ENCODE data around the gene PRAC1.
A peak's percentile ranks its signal among the peaks of the same experiment; 100 is the strongest.

The PRAC1 gene

DNA sequence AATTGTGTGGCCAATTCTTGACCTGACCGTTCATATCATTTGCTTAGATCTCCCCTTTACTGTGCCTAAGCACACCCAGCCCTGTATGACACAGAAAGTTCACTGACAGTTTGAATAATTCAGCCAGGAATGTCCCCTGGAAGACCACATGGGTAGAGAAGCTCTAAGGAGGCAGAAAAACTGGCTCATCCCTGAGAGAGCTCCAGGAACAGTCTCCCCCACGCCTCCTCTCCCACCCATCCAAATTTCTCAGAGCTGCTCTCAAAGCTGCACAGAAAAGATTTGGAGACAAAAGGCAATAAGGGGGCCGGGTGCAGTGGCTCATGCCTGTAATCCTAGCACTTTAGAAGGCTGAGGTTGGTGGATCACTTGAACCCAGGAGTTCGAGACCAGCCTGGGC lies 11.2 kb downstream of the PRAC1 start:
- DNase-seq (ENCODE audit: low spot score) (no peak), FAIRE-seq (no peak)

DNA sequence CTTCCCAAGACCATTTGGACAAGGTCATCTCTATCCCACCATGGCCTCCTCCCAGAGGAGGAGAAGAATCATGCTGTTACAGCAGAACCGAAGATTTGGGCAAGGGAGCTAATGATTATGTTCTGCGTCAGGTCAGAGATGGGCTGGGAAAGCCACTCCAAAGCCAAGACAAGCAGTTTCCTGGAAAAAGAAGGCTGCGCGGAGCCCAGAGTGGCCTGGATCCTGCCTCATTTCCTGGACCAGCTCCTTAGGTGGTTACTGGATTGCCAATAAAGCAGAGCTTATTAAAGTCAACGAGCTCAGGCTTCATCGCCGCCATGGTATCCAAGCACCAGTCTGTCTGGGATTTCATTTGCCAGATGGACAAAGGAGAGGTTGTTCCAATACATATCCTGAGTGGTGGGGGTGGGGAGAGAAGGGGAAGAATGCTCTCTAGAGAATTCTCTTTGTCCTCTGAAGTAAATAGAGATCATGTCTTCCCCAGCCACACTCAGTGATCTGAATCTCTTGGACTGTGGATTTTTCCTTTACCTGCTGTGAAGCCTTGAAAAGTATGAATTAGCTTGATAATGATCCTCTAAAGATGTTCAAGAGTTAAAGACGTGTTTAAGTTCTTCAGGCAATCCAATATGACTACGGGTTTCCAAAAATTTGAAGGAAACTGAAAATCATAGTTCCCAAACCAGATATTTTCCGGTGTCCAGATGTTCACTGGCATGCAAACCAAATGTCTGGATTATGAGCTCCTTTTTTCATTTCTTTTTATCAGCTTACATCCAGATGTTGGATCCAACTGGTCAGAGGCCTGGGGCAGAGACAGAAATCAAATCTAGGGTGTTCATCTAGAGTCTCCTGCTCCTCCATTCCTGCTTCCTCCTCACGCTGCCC lies 17.7 kb downstream of the PRAC1 start:
- DNase-seq (ENCODE audit: low spot score) (no peak), FAIRE-seq (no peak)

DNA sequence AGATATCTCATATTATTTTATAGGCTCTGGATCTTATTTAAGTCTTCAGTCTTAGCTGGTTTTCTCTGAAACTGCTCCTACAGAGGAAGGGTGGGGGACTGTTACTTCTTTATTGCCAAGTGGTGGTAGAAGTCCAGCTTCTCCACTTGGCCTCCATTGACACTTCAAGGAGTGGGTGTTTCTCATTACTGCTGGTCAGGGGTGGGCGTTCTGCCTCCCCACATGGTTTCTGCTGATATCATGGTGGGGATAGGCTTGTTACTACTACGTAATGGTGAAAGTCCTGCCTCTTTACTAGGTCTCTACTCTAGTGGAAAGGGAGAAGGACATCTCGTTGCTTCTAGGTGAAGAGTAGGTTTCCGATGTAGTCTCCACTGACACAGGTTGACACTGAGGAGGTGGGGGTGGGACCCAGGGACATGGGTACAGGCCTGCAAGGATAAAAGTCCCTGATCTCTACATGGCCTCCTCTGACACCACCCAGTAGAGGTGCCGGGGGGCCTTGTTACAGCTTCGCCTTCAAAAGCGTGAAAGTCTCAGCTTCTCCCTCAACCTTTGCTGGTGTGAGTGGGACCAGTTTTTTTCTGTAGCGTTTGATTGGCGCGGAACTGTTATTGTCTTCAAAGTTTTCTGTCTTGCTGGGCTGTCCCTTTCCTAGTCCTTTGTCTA lies 20.3 kb downstream of the PRAC1 start:
- no peak for FAIRE-seq
- DNase-seq (ENCODE audit: low spot score): no peak

DNA sequence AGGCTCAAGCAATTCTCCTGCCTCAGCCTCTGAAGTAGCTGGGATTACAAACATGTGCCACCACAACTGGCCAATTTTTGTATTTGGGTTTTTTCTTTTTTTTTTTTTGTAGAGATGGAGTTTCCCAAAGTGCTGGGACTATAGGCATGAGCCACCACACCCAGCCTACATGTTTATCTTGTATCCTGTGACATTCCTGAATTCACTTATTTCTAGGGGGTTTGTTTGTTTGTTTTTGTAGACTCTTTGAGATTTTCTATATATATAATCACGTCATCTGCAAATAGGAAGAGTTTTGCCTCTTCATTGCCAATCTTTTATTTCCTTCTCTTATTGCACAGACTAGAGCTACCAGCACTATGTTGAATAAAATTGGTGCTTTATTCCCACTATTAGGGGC lies 29.1 kb downstream of the PRAC1 start:
- FAIRE-seq (no peak), DNase-seq (ENCODE audit: low spot score) (no peak)

DNA sequence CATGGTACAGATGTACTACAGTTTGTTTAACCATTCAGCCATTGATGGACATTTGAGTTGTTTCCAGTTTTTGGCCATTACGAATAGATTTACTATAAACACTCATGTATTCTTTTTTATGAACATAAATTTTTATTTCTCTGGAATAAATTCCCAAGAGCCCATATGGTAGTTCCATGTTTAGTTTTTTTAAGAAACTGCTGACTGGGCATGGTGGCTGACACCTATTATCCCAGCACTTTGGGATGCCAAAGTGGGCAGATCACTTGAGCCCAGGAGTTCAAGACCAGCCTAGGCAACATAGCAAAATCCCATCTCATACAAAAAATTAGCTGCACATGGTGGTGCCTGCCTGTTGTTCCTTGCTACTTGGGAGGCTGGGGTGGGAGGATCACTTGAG lies 30.3 kb downstream of the PRAC1 start:
- DNase-seq (ENCODE audit: low spot score) (no peak), FAIRE-seq (no peak)

DNA sequence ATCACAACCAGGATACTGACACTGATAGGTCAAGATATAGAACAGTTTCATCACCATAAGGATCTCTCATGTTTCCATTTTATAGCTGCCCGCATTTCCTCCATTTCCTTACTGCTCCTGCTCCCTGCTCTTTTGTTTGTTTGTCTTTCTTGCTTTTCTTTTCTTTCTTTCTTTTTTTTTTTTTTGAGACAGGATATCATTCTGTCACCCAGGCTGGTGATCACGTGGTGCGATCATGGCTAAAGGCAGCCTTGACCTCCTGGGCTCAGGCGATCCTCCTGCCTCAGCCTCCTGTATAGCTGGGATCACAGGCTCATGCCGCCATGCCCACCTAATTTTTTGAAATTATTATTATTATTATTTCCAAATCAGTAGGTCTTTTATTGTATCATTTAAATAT lies 31.7 kb downstream of the PRAC1 start:
- DNase-seq (ENCODE audit: low spot score): no peak
- FAIRE-seq: no peak

DNA sequence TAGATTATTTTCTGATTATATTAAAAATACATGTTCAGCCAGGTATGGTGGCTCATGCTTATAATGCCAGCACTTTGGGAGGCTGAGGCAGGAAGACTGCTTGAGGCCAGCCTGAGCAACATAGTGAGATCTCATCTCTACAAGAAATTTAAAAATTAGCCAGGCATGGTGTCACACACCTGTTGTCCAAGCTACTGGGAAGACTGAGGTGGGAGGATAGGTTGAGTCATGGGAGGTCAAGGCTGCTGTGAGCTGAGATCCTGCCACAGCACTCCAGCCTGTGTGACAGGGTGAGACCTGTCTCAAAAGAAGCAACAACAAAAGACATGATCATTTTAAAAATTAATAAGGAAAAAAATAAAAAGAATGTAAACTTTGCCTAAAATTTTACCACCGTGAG lies 40.7 kb downstream of the PRAC1 start:
- FAIRE-seq (no peak), DNase-seq (ENCODE audit: low spot score) (no peak)

DNA sequence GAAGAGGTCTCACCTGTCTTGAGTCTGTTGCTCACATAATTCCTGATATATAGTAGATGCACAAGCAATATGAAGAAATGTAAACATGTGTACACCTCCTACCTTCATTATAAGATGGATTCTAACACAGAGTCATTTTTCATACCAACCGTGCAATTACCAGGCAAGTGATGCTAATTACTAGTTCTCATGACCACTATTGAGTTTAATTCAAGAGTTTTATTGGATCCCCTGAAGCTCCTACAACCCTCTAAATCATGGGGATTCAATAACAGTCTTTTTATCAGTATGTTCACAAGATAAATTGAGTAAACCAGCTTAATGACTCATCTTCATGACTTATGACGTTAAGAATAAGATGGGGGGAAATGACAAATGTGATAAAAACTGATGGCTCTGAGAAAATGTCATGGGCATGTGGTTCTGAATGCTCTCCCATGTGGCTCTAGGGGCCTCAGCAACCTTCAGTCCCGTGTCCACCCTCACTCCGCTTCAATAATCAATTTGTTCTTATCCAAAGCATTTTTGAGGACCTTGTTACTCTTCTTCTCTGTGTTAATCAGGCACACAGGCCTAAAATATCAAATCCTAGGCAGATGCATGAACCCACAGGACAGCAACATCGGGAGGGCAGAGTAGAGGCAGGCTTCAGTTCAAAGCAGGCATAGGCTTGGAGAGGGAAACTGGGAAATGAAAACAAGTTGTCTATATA lies 42.8 kb downstream of the PRAC1 start:
- FAIRE-seq: no peak
- DNase-seq (ENCODE audit: low spot score): no peak

DNA sequence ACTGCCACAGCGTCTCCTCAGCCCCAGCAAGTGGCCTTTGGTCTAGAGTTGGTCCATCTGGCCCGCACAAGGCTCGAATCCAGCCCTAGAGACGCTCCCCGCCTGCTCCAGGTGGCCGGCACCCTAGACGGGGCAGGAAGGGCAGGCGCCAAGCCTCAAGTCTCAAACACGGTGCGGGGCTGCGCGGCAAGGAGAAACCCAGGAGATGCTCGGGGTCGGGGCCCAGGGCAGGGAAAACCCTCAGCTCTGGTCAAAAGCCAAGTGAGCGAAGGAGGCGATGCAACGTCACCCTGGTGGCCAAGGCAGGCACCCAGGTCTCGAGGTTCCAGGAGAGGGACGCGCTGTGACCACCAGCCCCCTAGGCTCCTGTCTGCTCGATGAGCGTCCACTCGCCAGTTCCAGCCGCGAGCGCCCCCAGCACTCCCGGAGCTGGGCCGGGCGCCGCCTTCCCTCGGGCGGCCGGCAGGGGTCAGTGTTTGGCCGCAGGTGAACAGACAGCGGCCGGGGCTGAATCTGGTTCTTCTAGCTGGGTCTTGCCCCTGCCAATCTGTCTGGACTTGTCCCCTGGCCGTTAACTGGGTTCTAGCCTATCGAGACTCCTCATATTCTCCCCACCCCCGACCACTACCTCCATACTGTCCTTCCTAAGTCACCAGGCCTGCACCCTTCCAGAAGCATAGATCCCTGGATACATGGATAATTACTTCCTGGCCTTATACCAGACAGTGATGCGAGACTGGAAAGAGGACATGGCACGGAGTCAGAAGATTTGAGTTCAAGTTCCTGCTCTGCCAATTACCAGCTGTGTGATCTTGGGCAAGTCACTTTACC lies 44.0 kb downstream of the PRAC1 start:
- DNase-seq (ENCODE audit: low spot score) (peak; percentile 86), FAIRE-seq (no peak)

DNA sequence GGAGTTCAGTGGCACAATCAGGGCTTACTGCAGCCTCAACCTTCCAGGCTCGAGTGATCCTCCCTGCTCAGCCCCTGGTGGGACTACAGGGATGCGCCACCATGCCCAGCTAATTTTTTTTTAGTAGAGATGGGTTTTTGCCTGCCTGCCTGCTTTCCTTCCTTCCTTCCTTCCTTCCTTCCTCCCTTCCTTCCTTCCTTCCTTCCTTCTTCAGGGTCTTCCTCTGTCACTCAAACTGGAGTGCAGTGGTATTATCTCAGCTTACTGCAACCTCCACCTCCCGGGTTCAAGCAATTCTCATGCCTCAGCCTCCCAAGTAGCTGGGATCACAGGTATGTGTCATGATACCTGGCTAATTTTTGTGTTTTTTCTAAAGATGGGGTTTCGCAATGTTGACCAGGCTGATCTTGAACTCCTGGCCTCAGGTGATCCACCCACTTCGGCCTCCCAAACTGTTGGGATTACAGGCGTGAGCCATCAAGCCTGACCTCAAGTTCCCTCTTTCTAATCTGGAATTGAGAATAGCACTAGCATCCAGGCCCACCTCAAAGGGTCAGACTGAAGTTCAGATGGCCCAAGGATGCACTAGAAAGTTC lies 45.3 kb downstream of the PRAC1 start:
- no peak for DNase-seq (ENCODE audit: low spot score)
- no peak for FAIRE-seq

DNA sequence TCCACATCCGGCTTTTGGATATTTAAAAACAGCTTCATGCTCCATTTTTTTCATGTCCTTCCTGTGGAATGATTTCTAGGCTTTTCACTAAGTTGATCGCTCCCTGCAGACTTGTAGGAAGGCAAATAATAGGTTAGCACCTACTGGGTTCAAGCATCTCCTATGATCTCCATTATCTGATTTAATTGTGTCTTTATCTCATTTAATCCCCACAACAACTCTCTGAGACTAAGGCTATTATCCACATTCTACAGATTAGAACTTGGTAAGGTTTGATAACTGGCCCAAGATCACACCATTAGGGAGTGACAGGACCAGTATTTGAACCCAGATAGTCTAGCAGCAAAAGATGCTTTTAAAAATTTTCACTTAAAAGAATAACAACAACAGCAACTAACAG lies 50.0 kb downstream of the PRAC1 start:
- no peak for FAIRE-seq
- no peak for DNase-seq (ENCODE audit: low spot score)
